Suprapubic skin (tissue), 4 donors: ENCODE measurements around the gene OXER1. TPM values are rescaled to one million over a fixed set of nuclear protein-coding genes. Genes with fewer than 3 reads are reported as not detected.
A peak's percentile ranks its signal among the peaks of the same experiment; 100 is the strongest.

Source experiments
- DNase-seq, 2 donors: peaks; one replicate each; pipeline ENCODE4 v3.0.0-alpha.2; 2019; ENCODE audit warnings: low spot score in 2 of 2
- H3K27ac ChIP-seq: fragments of 200-600 bp; sonication (generic); one replicate; pipeline ENCODE4 v1.5.1; 2019
- H3K27me3 ChIP-seq: fragments of 200-600 bp; sonication (generic); one replicate; pipeline ENCODE4 v1.5.1; 2019
- H3K36me3 ChIP-seq: fragments of 200-600 bp; sonication (generic); one replicate; pipeline ENCODE4 v1.5.1; 2019
- H3K4me1 ChIP-seq: fragments of 200-600 bp; sonication (generic); one replicate; pipeline ENCODE4 v1.5.1; 2019
- H3K4me3 ChIP-seq: fragments of 200-600 bp; sonication (generic); one replicate; pipeline ENCODE4 v1.5.1; 2019; ENCODE audit warnings: mild to moderate bottlenecking
- H3K9me3 ChIP-seq: fragments of 200-600 bp; sonication (generic); one replicate; pipeline ENCODE4 v1.5.1; 2019
- EP300 ChIP-seq: sonication (generic); formaldehyde crosslinking; IDR thresholded peaks from one replicate; pipeline ENCODE4 v1.6.1; 2017; ENCODE audit warnings: antibody characterized with exemption
- POLR2A ChIP-seq, 2 donors: fragments of 450-650 bp; IDR thresholded peaks; one replicate each; pipeline ENCODE4 v1.6.1; 2017; ENCODE audit warnings: antibody characterized with exemption in 2 of 2, mild to moderate bottlenecking in 2 of 2, moderate library complexity in 2 of 2
- POLR2AphosphoS5 ChIP-seq, 3 donors: sonication (generic); formaldehyde crosslinking; IDR thresholded peaks; one replicate each; pipeline ENCODE4 v1.6.1; 2017; ENCODE audit warnings: antibody characterized with exemption in 3 of 3
- WGBS: methylation state at CpG from one replicate; pipeline ENCODE4 v1.1.5; 2018; 5-methylcytosine and 5-hydroxymethylcytosine counted together
- total RNA-seq, 4 donors: library from RNA; depleted of rRNA; stranded (reverse); fragments of >200 nt; gene quantifications; one replicate each; pipeline ENCODE4 v1.1.0, GENCODE V29; 2016
- TF ChIP-seq, protein P1 (sequence below), 2 donors: fragments of 200-600 bp in 1 of 2; fragments of 450-650 bp in 1 of 2; sonication (generic) in 1 of 2; IDR thresholded peaks; one replicate each; pipeline ENCODE4 v1.5.1; 2016 to 2019; ENCODE audit warnings: antibody characterized with exemption in 2 of 2, mild to moderate bottlenecking in 1 of 2, moderate library complexity in 1 of 2

The OXER1 gene
- total RNA-seq, 4 donors from 2014 or later, result 0.76 to 3.9 (median 2.1) TPM

DNA sequence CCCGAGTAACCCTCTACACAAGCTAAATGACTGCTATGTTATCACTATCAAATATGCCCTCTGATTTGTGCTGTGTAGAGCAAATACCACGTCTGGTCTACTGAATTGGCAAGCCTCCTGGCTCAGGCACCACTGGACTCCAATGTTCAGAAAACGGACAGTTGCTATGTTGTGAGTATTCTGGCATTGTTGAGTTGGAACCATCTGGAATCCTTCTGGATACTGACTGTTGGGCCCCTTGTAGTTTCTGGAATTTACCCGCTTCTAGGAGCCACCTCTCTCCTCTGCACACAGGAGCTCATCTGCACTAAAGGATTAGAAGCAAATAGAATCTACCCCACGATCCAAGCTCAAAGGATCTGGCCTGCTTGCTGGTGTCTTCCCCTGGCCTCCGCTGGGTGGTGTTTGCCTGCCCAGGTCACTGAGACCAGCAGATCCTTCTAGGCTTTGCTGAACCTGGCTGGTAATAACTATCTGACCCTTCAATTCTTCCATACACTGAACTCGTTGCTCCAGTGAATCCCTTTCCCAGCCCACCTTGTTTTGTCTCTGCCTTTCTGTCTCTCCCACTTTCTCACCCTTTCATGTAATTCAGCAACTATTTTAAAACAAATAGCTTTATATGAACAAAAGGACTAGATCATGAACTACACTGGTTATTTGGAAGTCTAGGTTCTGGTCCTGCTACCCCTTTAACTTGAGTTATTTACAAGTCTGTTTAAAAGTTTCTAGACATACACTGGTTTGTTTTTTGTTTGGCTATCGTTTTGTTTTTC, 30.5 kb upstream of the OXER1 start:
- WGBS, result 73% methylated on average over 8 of the region's 8 CpGs
- Histone ChIP-seq H3K9me3 (no peaks in the 10 kb centered on the region), H3K27ac (no peak overlapping the region), H3K27me3 (no peaks in the 10 kb centered on the region), H3K36me3 (no peaks in the 10 kb centered on the region), H3K4me3 (no peak overlapping the region), H3K4me1 (peaks cover 24% of the 10 kb centered on the region)
- DNase-seq, result no peak
- no peak for TF ChIP-seq POLR2AphosphoS5 (IDR thresholded peaks at IDR 0.05)
- TF ChIP-seq, protein P1, sequence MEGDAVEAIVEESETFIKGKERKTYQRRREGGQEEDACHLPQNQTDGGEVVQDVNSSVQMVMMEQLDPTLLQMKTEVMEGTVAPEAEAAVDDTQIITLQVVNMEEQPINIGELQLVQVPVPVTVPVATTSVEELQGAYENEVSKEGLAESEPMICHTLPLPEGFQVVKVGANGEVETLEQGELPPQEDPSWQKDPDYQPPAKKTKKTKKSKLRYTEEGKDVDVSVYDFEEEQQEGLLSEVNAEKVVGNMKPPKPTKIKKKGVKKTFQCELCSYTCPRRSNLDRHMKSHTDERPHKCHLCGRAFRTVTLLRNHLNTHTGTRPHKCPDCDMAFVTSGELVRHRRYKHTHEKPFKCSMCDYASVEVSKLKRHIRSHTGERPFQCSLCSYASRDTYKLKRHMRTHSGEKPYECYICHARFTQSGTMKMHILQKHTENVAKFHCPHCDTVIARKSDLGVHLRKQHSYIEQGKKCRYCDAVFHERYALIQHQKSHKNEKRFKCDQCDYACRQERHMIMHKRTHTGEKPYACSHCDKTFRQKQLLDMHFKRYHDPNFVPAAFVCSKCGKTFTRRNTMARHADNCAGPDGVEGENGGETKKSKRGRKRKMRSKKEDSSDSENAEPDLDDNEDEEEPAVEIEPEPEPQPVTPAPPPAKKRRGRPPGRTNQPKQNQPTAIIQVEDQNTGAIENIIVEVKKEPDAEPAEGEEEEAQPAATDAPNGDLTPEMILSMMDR (IDR thresholded peaks at IDR 0.05), result peak in 1 of 2 donors; percentile 8

DNA sequence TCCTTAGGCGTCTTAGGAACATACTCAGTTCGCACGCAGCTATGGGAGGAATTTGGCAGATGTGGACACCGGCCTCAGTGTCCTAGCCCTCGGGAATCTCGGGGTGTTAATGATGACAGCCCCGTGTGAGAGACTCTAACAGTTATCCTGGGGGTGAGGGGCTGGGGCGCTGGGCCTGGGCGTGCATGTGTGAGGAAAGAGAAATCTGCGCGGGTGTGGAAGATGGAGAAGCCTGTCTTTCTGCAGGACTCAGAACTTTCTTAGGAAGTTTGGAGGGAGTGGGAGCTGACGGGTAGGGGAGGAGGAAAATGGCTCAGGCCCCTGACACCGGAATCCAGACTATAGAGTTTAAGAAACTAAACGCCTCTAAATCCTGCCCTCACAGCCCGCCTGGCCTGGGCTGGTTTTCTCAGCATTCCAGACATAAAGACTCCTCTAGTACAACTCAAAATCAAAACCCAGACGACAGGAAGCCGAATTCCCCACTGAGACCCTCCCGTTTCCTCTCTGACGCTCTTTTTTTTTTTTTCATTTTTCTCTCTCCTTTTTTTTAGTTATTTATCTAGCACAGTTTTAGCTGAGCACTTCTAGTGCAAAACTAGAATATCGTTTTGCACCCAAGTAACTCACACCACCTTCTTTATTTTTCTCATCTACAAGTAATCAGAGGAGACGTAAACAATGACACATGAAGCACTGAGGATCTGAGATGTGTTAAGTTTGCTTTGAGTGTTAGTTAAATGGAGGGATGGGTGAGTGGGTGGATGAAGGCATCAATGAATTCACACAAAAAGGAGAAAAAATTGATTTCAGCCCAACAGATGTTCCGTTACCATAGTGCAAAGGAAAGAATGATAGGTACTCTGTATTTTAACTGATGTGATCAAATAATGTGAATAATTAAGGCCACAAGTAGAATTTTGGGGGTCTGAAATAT, 29.7 kb upstream of the OXER1 start:
- 25% methylated on average over 22 of the region's 22 CpGs for WGBS
- Histone ChIP-seq H3K9me3 (no peaks in the 10 kb centered on the region), H3K4me3 (peak overlapping the region; percentile 75), H3K4me1 (peaks cover 24% of the 10 kb centered on the region), H3K27ac (peak overlapping the region; percentile 91), H3K36me3 (no peaks in the 10 kb centered on the region), H3K27me3 (no peaks in the 10 kb centered on the region)
- no peak for DNase-seq
- TF ChIP-seq EP300 (no peak), POLR2AphosphoS5 (IDR thresholded peaks at IDR 0.05) (no peak)

DNA sequence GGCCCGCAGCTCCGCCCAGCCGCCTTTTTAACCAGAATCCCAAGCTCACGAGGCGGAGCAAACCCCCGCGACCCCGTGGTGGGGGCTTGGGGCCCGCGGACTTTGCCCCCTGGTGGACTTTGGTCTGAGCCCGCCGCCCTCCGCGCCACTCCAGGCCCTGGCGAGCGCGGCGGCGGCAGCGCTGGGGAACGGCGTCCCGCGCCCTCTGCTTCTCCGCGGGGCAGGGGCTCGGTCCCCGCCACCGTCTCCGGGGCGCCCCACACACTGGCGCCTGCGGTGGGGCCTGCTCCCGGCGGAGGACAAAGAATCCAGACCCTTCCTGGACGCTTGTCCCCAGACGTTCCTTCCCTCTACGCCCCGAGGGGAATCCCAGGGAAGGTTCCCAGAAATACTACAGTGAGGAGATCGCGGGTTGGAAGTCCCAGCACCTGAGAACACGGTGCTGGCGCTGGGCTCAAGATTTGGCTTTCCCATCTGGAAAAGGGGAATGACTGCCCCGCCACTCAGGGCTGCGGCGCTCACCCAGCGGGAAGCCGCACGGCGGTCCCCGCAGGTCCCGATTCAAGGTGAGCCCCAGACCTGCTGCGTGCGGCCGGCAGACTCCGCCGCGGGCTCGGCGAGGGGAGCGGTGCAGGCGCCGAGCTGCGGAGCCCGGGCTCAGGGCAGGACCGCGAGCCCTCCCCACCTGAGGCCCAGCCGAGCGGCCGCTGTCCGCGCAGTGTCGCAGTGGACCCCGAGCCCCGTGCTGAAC, 28.8 kb upstream of the OXER1 start, which contains the start of gene HAAO:
HAAO (minus strand) TSS at position 1 of the 751 bp plus-strand sequence. CDS start 47 bp downstream, outside the sequence.
- peak within 1 kb of the TSS; percentile 91 for H3K27ac ChIP-seq
- no peak for DNase-seq
- 1% methylated on average over 14 of the region's 75 CpGs for WGBS
- H3K9me3 ChIP-seq, result no peaks in the 10 kb centered on the region
- H3K4me1 ChIP-seq, result peaks cover 24% of the 10 kb centered on the region
- peak within 1 kb of the TSS; percentile 75 for H3K4me3 ChIP-seq
- TF ChIP-seq POLR2A (IDR thresholded peaks at IDR 0.05) (peak in 1 of 2 donors; percentile 28), EP300 (no peak), POLR2AphosphoS5 (IDR thresholded peaks at IDR 0.05) (no peak)
- TF ChIP-seq, protein P1 (IDR thresholded peaks at IDR 0.05), result peak in 1 of 2 donors; percentile 8
- no peaks in the 10 kb centered on the region for H3K27me3 ChIP-seq
- no peaks in the 10 kb centered on the region for H3K36me3 ChIP-seq

DNA sequence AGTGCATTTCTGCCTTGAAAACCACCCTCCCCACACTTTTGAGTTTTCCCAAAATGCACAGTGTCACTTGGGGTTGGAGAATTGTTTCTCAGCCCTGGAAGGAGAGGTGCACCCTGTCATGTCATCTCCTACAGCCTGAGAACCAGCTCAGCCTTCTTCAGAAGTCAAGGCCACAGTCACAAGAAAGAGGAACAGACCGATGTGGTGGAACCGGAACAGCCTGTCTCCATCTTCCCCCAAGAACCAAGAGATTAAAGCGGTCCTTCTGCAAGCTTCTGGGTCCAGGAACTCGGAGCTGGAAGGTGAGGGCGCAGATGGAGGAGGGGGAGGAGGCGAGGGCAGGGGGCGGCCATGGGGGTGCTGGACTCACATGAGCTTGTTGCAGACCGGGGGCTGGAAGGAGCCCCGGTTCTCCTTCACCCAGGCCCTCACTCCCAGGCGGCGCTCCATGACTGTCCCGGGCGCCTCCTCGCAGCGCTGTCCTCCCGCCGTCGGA, 28.2 kb upstream of the OXER1 start:
- WGBS, result 7% methylated on average over 9 of the region's 18 CpGs
- Histone ChIP-seq H3K27ac (peak overlapping the region; percentile 91), H3K4me3 (peak overlapping the region; percentile 75), H3K36me3 (no peaks in the 10 kb centered on the region), H3K9me3 (no peaks in the 10 kb centered on the region), H3K4me1 (peaks cover 24% of the 10 kb centered on the region), H3K27me3 (no peaks in the 10 kb centered on the region)
- DNase-seq, result no peak
- TF ChIP-seq POLR2A (IDR thresholded peaks at IDR 0.05) (no peak), EP300 (no peak), POLR2AphosphoS5 (IDR thresholded peaks at IDR 0.05) (no peak)
- TF ChIP-seq, protein P1 (IDR thresholded peaks at IDR 0.05), result no peak

DNA sequence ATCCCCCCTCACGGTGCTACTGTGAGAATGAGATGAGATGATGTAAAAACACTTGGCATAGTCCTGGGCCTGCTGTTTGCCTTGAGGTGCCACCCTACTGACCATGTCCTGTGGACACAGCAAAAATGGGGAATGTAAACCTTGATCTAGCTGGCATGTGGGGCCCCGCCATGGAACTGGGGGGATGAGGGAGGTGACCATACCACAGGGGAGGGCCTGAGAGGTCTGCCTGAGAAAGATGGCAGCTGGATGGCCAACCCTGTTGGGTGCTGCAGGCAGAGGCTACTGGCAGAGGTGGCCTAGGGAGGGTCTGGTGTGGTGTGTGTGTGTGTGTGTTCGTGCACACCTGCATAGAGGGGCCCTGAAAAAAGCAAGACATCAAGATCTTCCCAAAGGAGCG, 27.7 kb upstream of the OXER1 start:
- Histone ChIP-seq H3K27ac (peak overlapping the region; percentile 91), H3K9me3 (no peaks in the 10 kb centered on the region), H3K36me3 (peaks cover 3% of the 10 kb centered on the region), H3K27me3 (no peaks in the 10 kb centered on the region), H3K4me1 (peaks cover 24% of the 10 kb centered on the region), H3K4me3 (peak overlapping the region; percentile 75)
- 80% methylated on average over 4 of the region's 4 CpGs for WGBS
- no peak for DNase-seq
- no peak for TF ChIP-seq EP300
- TF ChIP-seq, protein P1 (IDR thresholded peaks at IDR 0.05), result no peak
- no peak for TF ChIP-seq POLR2A (IDR thresholded peaks at IDR 0.05)
- TF ChIP-seq POLR2AphosphoS5 (IDR thresholded peaks at IDR 0.05), result no peak
